HUDEP-2 (cell line): ENCODE measurements around the gene CHPF.

Source experiments
- DNase-seq, 76 experiments: peaks; one replicate each; lab custom pipeline; 2025; ENCODE audit not compliant: unreplicated experiment in 76 of 76; lab: John Stamatoyannopoulos, UW

CHPF gene

GRCh38 chr2:219533930-219534661, 9.5 kb downstream of the CHPF start:
- no peak for DNase-seq

GRCh38 chr2:219532378-219532649, 11.3 kb downstream of the CHPF start:
- DNase-seq: no peak

- no peak for DNase-seq
These were observed 11.8 kb downstream of the CHPF start for GRCh38 chr2:219531639-219532377.

- DNase-seq: peak in 73 of 76 experiments; percentile 30 to 92 (median 78)
These were observed 13.3 kb downstream of the CHPF start for GRCh38 chr2:219530048-219530963.

GRCh38 chr2:219527472-219527871, 16.1 kb downstream of the CHPF start:
- DNase-seq: no peak

GRCh38 chr2:219527076-219527394, 16.6 kb downstream of the CHPF start:
- DNase-seq: peak in 7 of 76 experiments; percentile 8 to 31 (median 19)

- peak in 4 of 76 experiments; percentile 24 to 68 (median 64) for DNase-seq
These were observed 17.1 kb downstream of the CHPF start for GRCh38 chr2:219526320-219527075.

- peak in 75 of 76 experiments; percentile 40 to 92 (median 80) for DNase-seq
These were observed 17.9 kb downstream of the CHPF start for GRCh38 chr2:219525533-219526232.

- DNase-seq: no peak
These were observed 18.8 kb downstream of the CHPF start for GRCh38 chr2:219524817-219525216.

- DNase-seq: peak in 4 of 76 experiments; percentile 20 to 29 (median 25)
These were observed 20.5 kb downstream of the CHPF start for GRCh38 chr2:219523031-219523671.

GRCh38 chr2:219522111-219523030, 21.2 kb downstream of the CHPF start:
- DNase-seq: peak in 9 of 76 experiments; percentile 8 to 45 (median 24)

- peak in 75 of 76 experiments; percentile 11 to 94 (median 73) for DNase-seq
These were observed 22.3 kb downstream of the CHPF start for GRCh38 chr2:219521066-219521880.

- peak in 52 of 76 experiments; percentile 3 to 71 (median 36) for DNase-seq
These were observed 23.5 kb downstream of the CHPF start for GRCh38 chr2:219520079-219520478.

GRCh38 chr2:219519526-219519916, 24.1 kb downstream of the CHPF start:
- DNase-seq: peak in 1 of 76 experiments; percentile 6

GRCh38 chr2:219517954-219518778, 25.4 kb downstream of the CHPF start:
- peak in 1 of 76 experiments; percentile 17 for DNase-seq

GRCh38 chr2:219516888-219517287, 26.7 kb downstream of the CHPF start:
- DNase-seq: no peak
